Measurements from ENCODE around the gene DUS1L. TPM values are rescaled to one million over a fixed set of nuclear protein-coding genes. Genes with fewer than 3 reads are reported as not detected.
"Not testable (repeated sequence)": the region's sequence is repeated elsewhere in the genome, so short reads cannot be mapped to it uniquely, and the experiment has no call there.

Gene DUS1L
- total RNA-seq, 1 donor from 2014 or later: 74.1 TPM

GRCh38 chr17:82042649-82043048 is 23.0 kb downstream of the DUS1L start:
- Mint-ChIP-seq H3K4me3 (ENCODE audit: unreplicated experiment) (no peak overlapping the region), H3K9me3 (ENCODE audit: unreplicated experiment) (no peaks in the 10 kb centered on the region), H3K4me1 (ENCODE audit: unreplicated experiment) (peaks cover 6% of the 10 kb centered on the region), H3K36me3 (ENCODE audit: low read depth, unreplicated experiment) (peaks cover 6% of the 10 kb centered on the region), H3K27ac (ENCODE audit: unreplicated experiment) (no peak overlapping the region), H3K27me3 (ENCODE audit: unreplicated experiment) (peaks cover 12% of the 10 kb centered on the region)
- TF ChIP-seq, protein P1, sequence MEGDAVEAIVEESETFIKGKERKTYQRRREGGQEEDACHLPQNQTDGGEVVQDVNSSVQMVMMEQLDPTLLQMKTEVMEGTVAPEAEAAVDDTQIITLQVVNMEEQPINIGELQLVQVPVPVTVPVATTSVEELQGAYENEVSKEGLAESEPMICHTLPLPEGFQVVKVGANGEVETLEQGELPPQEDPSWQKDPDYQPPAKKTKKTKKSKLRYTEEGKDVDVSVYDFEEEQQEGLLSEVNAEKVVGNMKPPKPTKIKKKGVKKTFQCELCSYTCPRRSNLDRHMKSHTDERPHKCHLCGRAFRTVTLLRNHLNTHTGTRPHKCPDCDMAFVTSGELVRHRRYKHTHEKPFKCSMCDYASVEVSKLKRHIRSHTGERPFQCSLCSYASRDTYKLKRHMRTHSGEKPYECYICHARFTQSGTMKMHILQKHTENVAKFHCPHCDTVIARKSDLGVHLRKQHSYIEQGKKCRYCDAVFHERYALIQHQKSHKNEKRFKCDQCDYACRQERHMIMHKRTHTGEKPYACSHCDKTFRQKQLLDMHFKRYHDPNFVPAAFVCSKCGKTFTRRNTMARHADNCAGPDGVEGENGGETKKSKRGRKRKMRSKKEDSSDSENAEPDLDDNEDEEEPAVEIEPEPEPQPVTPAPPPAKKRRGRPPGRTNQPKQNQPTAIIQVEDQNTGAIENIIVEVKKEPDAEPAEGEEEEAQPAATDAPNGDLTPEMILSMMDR (IDR thresholded peaks at IDR 0.05; ENCODE audit: unreplicated experiment): no peak
- no peak for DNase-seq (ENCODE audit: low spot score)

DNA sequence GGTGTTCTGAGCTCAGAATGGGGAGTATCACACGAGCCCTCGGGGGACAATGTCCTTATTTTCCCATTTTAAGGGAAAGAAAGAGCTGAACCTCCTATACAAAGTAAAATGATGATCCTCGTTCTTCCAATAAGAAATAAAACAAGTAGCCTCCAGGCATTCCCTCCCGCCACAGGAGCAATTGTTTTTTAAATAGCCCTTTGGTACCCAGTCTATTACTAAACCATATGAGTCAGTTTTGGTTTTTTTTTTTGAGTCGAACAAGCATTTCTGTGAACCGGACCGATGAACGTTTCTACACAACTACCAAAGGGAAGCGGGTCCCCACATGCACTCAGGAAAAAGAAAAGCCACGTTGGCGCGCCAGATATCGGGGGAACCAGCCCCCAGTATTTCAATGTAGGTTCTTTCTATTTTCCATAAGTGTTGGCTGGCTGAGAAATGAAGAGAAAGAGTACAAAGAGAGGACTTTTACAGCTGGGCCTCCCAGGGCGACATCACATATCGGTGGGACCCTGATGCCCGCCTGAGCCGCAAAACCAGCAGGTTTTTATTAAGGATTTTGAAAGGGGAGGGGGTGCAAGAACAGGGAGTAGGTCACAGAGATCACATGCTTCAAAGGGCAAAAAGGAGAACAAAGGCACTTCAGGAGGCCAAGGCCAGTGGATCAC is 24.3 kb downstream of the DUS1L start:
- DNase-seq (ENCODE audit: low spot score): no peak
- TF ChIP-seq, protein P1 (IDR thresholded peaks at IDR 0.05; ENCODE audit: unreplicated experiment): no peak
- Mint-ChIP-seq H3K27ac (ENCODE audit: unreplicated experiment) (no peak overlapping the region), H3K4me1 (ENCODE audit: unreplicated experiment) (peaks cover 6% of the 10 kb centered on the region), H3K4me3 (ENCODE audit: unreplicated experiment) (peak overlapping the region; percentile 1), H3K27me3 (ENCODE audit: unreplicated experiment) (peaks cover 12% of the 10 kb centered on the region), H3K9me3 (ENCODE audit: unreplicated experiment) (no peaks in the 10 kb centered on the region), H3K36me3 (ENCODE audit: low read depth, unreplicated experiment) (no peaks in the 10 kb centered on the region)

DNA sequence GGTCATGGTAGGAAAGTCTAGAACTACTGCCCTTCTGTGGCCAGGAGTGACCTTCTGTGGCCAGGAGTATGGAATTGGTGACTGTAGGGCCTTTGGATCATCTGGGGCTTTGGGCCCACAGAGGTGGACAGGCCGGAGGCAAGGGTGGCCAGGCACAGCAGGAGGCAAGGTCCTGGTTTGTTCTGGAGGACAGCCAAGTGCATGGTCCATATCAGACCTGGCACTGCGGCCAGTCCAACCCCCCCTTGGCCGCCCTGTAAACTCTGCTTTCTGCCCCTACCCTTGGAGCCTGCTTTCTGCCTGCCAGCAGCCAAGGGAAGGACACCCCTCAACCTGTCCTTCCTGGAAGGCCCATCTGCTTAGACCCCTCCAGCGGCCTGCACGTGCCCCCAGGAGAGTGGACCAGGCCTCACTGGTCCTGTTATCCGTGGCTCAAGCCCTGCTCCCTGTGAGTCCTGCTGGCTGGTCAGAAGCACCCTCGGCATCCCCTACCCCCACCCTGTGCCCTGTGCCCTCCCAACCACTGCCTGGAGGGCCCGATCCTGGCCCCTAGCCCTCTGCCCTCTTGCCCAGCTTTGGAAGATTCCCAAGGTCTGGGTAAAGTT is 25.8 kb downstream of the DUS1L start:
- Mint-ChIP-seq H3K9me3 (ENCODE audit: unreplicated experiment) (no peaks in the 10 kb centered on the region), H3K27me3 (ENCODE audit: unreplicated experiment) (peaks cover 18% of the 10 kb centered on the region), H3K27ac (ENCODE audit: unreplicated experiment) (no peak overlapping the region), H3K36me3 (ENCODE audit: low read depth, unreplicated experiment) (peaks cover 6% of the 10 kb centered on the region), H3K4me3 (ENCODE audit: unreplicated experiment) (no peak overlapping the region), H3K4me1 (ENCODE audit: unreplicated experiment) (peaks cover 11% of the 10 kb centered on the region)
- no peak for DNase-seq (ENCODE audit: low spot score)
- TF ChIP-seq, protein P1 (IDR thresholded peaks at IDR 0.05; ENCODE audit: unreplicated experiment): no peak

- not testable (repeated sequence) for H3K4me3 Mint-ChIP-seq (ENCODE audit: unreplicated experiment); H3K27ac Mint-ChIP-seq (ENCODE audit: unreplicated experiment); H3K36me3 Mint-ChIP-seq (ENCODE audit: low read depth, unreplicated experiment); H3K9me3 Mint-ChIP-seq (ENCODE audit: unreplicated experiment); DNase-seq (ENCODE audit: low spot score)
- Mint-ChIP-seq H3K4me1 (ENCODE audit: unreplicated experiment) (peaks cover 11% of the 10 kb centered on the region), H3K27me3 (ENCODE audit: unreplicated experiment) (peaks cover 18% of the 10 kb centered on the region)
Observed at GRCh38 chr17:82038796-82039409, 26.7 kb downstream of the DUS1L start.

DNA sequence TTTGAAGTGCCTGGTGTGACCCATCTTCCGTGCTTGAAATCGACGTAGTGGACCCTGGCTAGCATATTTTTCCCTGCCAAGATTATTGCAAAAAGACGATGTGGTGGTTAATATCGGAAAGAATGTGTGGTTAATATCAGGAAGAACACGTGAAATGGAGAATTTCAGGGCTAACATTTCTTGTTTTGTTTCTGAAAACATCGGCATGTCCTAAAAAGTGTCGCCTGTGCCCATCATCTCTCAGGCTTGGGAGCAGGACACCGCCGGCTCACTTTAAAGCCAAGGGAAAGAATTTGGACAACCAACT is 27.8 kb downstream of the DUS1L start:
- Mint-ChIP-seq H3K4me1 (ENCODE audit: unreplicated experiment) (peaks cover 11% of the 10 kb centered on the region), H3K9me3 (ENCODE audit: unreplicated experiment) (no peaks in the 10 kb centered on the region), H3K27me3 (ENCODE audit: unreplicated experiment) (peaks cover 22% of the 10 kb centered on the region), H3K4me3 (ENCODE audit: unreplicated experiment) (peak overlapping the region; percentile 89), H3K27ac (ENCODE audit: unreplicated experiment) (no peak overlapping the region), H3K36me3 (ENCODE audit: low read depth, unreplicated experiment) (peaks cover 6% of the 10 kb centered on the region)
- TF ChIP-seq, protein P1 (IDR thresholded peaks at IDR 0.05; ENCODE audit: unreplicated experiment): no peak
- DNase-seq (ENCODE audit: low spot score): no peak

Measured in endothelial cell (in vitro differentiated cells).